Daoy (cell line): ENCODE measurements around the gene FBLN1. TPM values are rescaled to one million over a fixed set of nuclear protein-coding genes. Genes with fewer than 3 reads are reported as not detected.
A peak's percentile ranks its signal among the peaks of the same experiment; 100 is the strongest.
"Not testable (repeated sequence)": the region's sequence is repeated elsewhere in the genome, so short reads cannot be mapped to it uniquely, and the experiment has no call there.

Experiments used
- DNase-seq: peaks from one replicate; pipeline ENCODE4 v3.0.0-alpha.2; 2015; ENCODE audit warnings: low read depth
- total RNA-seq: library from RNA; depleted of rRNA; stranded (reverse); fragments of >200 nt; shearing (Covaris generic); gene quantifications from 2 replicates; pipeline ENCODE4 v1.2.3, GENCODE V29; 2014

Gene FBLN1
- total RNA-seq, 1 experiment from 2014 or later = 10.0 TPM

GRCh38 chr22:45527456-45527855 is 24.8 kb downstream of the FBLN1 start:
- no peak for DNase-seq

GRCh38 chr22:45528046-45528445 is 25.4 kb downstream of the FBLN1 start:
- no peak for DNase-seq

- no peak for DNase-seq
Observed at GRCh38 chr22:45529105-45529504, 26.4 kb downstream of the FBLN1 start.

- no peak for DNase-seq
Observed at GRCh38 chr22:45529971-45530575, 27.4 kb downstream of the FBLN1 start.

GRCh38 chr22:45531441-45532234 is 29.0 kb downstream of the FBLN1 start:
- DNase-seq = no peak

- DNase-seq = no peak
Observed at GRCh38 chr22:45532235-45532631, 29.6 kb downstream of the FBLN1 start.

GRCh38 chr22:45533703-45534102 is 31.0 kb downstream of the FBLN1 start:
- no peak for DNase-seq

GRCh38 chr22:45534339-45535192 is 31.9 kb downstream of the FBLN1 start:
- no peak for DNase-seq

GRCh38 chr22:45535290-45535689 is 32.6 kb downstream of the FBLN1 start:
- no peak for DNase-seq

- DNase-seq = not testable (repeated sequence)
Observed at GRCh38 chr22:45535835-45536234, 33.2 kb downstream of the FBLN1 start.

GRCh38 chr22:45537734-45538181 is 35.1 kb downstream of the FBLN1 start:
- DNase-seq = peak; percentile 90

- no peak for DNase-seq
Observed at GRCh38 chr22:45538281-45538680, 35.6 kb downstream of the FBLN1 start.

GRCh38 chr22:45540122-45540521 is 37.4 kb downstream of the FBLN1 start:
- no peak for DNase-seq

GRCh38 chr22:45541382-45541979 is 38.8 kb downstream of the FBLN1 start:
- no peak for DNase-seq

- DNase-seq = no peak
Observed at GRCh38 chr22:45542001-45542520, 39.4 kb downstream of the FBLN1 start.

GRCh38 chr22:45542736-45543135 is 40.1 kb downstream of the FBLN1 start:
- DNase-seq = not testable (repeated sequence)

- DNase-seq = no peak
Observed at GRCh38 chr22:45543243-45543642, 40.6 kb downstream of the FBLN1 start.

GRCh38 chr22:45544588-45545170 is 42.0 kb downstream of the FBLN1 start:
- peak; percentile 49 for DNase-seq

GRCh38 chr22:45546333-45547015 is 43.8 kb downstream of the FBLN1 start:
- DNase-seq = no peak

- no peak for DNase-seq
Observed at GRCh38 chr22:45547016-45547345, 44.3 kb downstream of the FBLN1 start.

- no peak for DNase-seq
Observed at GRCh38 chr22:45547731-45548130, 45.0 kb downstream of the FBLN1 start.
